Upper lobe of left lung (tissue), 6 donors: ENCODE data around the gene PCDHA2. TPM values are rescaled to one million over a fixed set of nuclear protein-coding genes. Genes with fewer than 3 reads are reported as not detected.

ENCODE experiments used
- ATAC-seq, 2 donors: fragments of 200-7000 bp; cut with Tn5 transposase; one replicate each; pipeline ENCODE4 v1.9.1; 2022; ENCODE audit warnings: mild to moderate bottlenecking in 2 of 2, moderate library complexity in 2 of 2; ENCODE audit not compliant: low FRiP score in 2 of 2
- DNase-seq, 2 donors: peaks; one replicate each; pipeline ENCODE4 v3.0.0-alpha.2; 2019 to 2020
- H3K27ac ChIP-seq, 4 donors: fragments of 200-600 bp; sonication (generic); one replicate each; pipeline ENCODE4 v1.5.1; 2016 to 2019
- H3K27me3 ChIP-seq, 4 donors: fragments of 200-600 bp; sonication (generic); one replicate each; pipeline ENCODE4 v1.5.1; 2017 to 2019
- H3K36me3 ChIP-seq, 4 donors: fragments of 200-600 bp; sonication (generic); one replicate each; pipeline ENCODE4 v1.5.1; 2016 to 2019
- H3K4me1 ChIP-seq, 4 donors: fragments of 200-600 bp; sonication (generic); one replicate each; pipeline ENCODE4 v1.5.1; 2018 to 2019
- H3K4me3 ChIP-seq, 4 donors: fragments of 200-600 bp; sonication (generic); one replicate each; pipeline ENCODE4 v1.5.1; 2017 to 2019; ENCODE audit warnings: mild to moderate bottlenecking in 2 of 4, moderate library complexity in 1 of 4
- H3K9me3 ChIP-seq, 4 donors: fragments of 200-600 bp; sonication (generic); one replicate each; pipeline ENCODE4 v1.5.1; 2018 to 2019
- EP300 ChIP-seq, 4 donors: sonication (generic); formaldehyde crosslinking; IDR thresholded peaks; one replicate each; pipeline ENCODE4 v1.5.1; 2017; ENCODE audit warnings: antibody characterized with exemption in 4 of 4, control low read depth in 2 of 4
- POLR2A ChIP-seq, 4 donors: fragments of 450-650 bp; IDR thresholded peaks; one replicate each; pipeline ENCODE4 v1.5.1; 2016 to 2017; ENCODE audit warnings: antibody characterized with exemption in 4 of 4, mild to moderate bottlenecking in 2 of 4
- POLR2AphosphoS5 ChIP-seq, 2 donors: sonication (generic); formaldehyde crosslinking; IDR thresholded peaks; one replicate each; pipeline ENCODE4 v1.5.1; 2017; ENCODE audit warnings: antibody characterized with exemption in 2 of 2
- WGBS, 2 donors: methylation state at CpG; one replicate each; pipeline ENCODE4 v1.1.5; 2017 to 2018; 5-methylcytosine and 5-hydroxymethylcytosine counted together
- total RNA-seq, 6 donors: library from RNA; depleted of rRNA in 4 of 6; stranded (reverse); fragments of >200 nt in 4 of 6; gene quantifications; one replicate each; pipeline versions ENCODE4 v1.1.0 to v1.2.1, GENCODE V29; 2016 to 2021
- TF ChIP-seq, protein P1 (sequence below), 6 experiments: fragments of 450-650 bp in 4 of 6; fragments of 200-600 bp in 2 of 6; sonication (generic) in 2 of 6; IDR thresholded peaks; one replicate each; pipeline ENCODE4 v1.5.1; 2016 to 2019; ENCODE audit warnings: antibody characterized with exemption in 6 of 6
- donor health status: DM: no; HTN: no; CAD: no; lungs with moderate emphysema.
- donor health status: DM: no; HTN: yes; CAD: no; lungs with severe emphysema.

Gene PCDHA2
- total RNA-seq, 6 donors from 2014 or later: 0.13 to 0.78 (median 0.30) TPM; not detected in 3

DNA sequence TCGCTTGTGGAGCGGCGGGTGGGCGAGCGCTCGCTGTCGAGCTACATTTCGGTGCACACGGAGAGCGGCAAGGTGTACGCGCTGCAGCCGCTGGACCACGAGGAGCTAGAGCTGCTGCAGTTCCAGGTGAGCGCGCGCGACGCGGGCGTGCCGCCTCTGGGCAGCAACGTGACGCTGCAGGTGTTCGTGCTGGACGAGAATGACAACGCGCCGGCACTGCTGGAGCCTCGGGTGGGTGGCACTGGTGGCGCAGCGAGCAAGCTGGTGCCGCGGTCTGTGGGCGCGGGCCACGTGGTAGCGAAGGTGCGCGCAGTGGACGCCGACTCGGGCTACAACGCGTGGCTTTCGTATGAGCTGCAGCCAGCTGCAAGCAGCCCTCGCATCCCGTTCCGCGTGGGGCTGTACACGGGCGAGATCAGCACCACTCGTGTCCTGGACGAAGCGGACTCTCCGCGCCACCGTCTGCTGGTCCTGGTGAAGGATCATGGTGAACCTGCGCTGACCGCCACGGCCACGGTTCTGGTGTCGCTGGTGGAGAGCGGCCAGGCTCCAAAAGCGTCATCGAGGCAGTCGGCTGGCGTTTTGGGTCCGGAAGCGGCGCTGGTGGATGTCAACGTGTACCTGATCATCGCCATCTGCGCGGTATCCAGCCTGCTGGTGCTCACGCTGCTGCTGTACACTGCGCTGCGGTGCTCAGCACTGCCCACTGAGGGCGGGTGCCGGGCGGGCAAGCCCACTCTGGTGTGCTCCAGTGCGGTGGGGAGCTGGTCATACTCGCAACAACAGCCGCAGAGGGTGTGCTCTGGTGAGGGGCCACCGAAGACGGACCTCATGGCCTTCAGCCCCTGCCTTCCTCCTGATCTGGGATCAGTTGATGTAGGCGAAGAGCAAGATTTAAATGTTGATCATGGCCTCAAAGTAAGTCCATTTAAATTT, 48.4 kb downstream of the PCDHA2 start:
- no peak overlapping the region for H3K27ac ChIP-seq
- TF ChIP-seq POLR2A (IDR thresholded peaks at IDR 0.05): no peak
- no peak for TF ChIP-seq EP300 (IDR thresholded peaks at IDR 0.05)
- TF ChIP-seq POLR2AphosphoS5 (IDR thresholded peaks at IDR 0.05): no peak
- TF ChIP-seq, protein P1, sequence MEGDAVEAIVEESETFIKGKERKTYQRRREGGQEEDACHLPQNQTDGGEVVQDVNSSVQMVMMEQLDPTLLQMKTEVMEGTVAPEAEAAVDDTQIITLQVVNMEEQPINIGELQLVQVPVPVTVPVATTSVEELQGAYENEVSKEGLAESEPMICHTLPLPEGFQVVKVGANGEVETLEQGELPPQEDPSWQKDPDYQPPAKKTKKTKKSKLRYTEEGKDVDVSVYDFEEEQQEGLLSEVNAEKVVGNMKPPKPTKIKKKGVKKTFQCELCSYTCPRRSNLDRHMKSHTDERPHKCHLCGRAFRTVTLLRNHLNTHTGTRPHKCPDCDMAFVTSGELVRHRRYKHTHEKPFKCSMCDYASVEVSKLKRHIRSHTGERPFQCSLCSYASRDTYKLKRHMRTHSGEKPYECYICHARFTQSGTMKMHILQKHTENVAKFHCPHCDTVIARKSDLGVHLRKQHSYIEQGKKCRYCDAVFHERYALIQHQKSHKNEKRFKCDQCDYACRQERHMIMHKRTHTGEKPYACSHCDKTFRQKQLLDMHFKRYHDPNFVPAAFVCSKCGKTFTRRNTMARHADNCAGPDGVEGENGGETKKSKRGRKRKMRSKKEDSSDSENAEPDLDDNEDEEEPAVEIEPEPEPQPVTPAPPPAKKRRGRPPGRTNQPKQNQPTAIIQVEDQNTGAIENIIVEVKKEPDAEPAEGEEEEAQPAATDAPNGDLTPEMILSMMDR (IDR thresholded peaks at IDR 0.05): no peak
- H3K36me3 ChIP-seq: no peaks in the 10 kb centered on the region
- no peak for ATAC-seq
- peak in 1 of 2 donors; percentile 79 for DNase-seq
- no peaks in the 10 kb centered on the region for H3K27me3 ChIP-seq
- peaks cover 0 to 31% (median 25%) of the 10 kb centered on the region in 4 donors for H3K9me3 ChIP-seq
- WGBS, 2 donors: 48 to 66% methylated on average over 11 to 75 of the region's 87 CpGs
- no peaks in the 10 kb centered on the region for H3K4me1 ChIP-seq
- no peak overlapping the region for H3K4me3 ChIP-seq

Other genes starting within 250 kb of the PCDHA2 start
- 10 to 100 TPM; 12.1 to 32.5 (median 21.0) TPM for gene EIF4EBP3, start 247.2 kb upstream of the PCDHA2 start, total RNA-seq
- gene SRA1, start 237.4 kb upstream of the PCDHA2 start, total RNA-seq: 10 to 100 TPM; 23.1 to 31.6 (median 29.6) TPM
- gene APBB3, start 230.3 kb upstream of the PCDHA2 start, total RNA-seq: 100 to 1,000 TPM in 1 of 6 donors, 10 to 100 TPM in 5; 14.1 to 127 (median 28.4) TPM
- 10 to 100 TPM; 30.4 to 92.3 (median 56.7) TPM for gene SLC35A4, start 230.0 kb upstream of the PCDHA2 start, total RNA-seq
- gene CD14, start 161.7 kb upstream of the PCDHA2 start, total RNA-seq: 100 to 1,000 TPM in 4 of 6 donors, 10 to 100 TPM in 2; 27.3 to 195 (median 102) TPM
- 10 to 100 TPM; 11.8 to 99.7 (median 31.3) TPM for gene TMCO6, start 155.4 kb upstream of the PCDHA2 start, total RNA-seq
- gene NDUFA2, start 147.2 kb upstream of the PCDHA2 start, total RNA-seq: 10 to 100 TPM; 26.2 to 59.6 (median 51.8) TPM
- gene IK, start 147.0 kb upstream of the PCDHA2 start, total RNA-seq: 100 to 1,000 TPM in 2 of 6 donors, 10 to 100 TPM in 4; 72.2 to 153 (median 83.5) TPM
- gene WDR55, start 129.9 kb upstream of the PCDHA2 start, total RNA-seq: 10 to 100 TPM; 23.2 to 44.0 (median 24.5) TPM
- gene DND1, start 121.3 kb upstream of the PCDHA2 start, total RNA-seq: 1 to 10 TPM in 5 of 6 donors, under 1 TPM in 1; 0.92 to 3.6 (median 1.6) TPM
- gene HARS1, start 103.5 kb upstream of the PCDHA2 start, total RNA-seq: 10 to 100 TPM; 40.7 to 57.6 (median 44.6) TPM
- 100 to 1,000 TPM in 1 of 6 donors, 10 to 100 TPM in 5; 19.7 to 136 (median 24.2) TPM for gene HARS2, start 103.4 kb upstream of the PCDHA2 start, total RNA-seq
- 10 to 100 TPM; 18.5 to 49.9 (median 35.0) TPM for gene ZMAT2, start 94.4 kb upstream of the PCDHA2 start, total RNA-seq
- under 1 TPM in 1 of 6 donors, not detected in 5; 0.13 TPM for gene PCDHA1, start 8.7 kb upstream of the PCDHA2 start, total RNA-seq
- gene PCDHA3, start 6.2 kb downstream of the PCDHA2 start, total RNA-seq: 1 to 10 TPM in 4 of 6 donors, under 1 TPM in 2; 0.61 to 1.6 (median 1.0) TPM
- 1 to 10 TPM; 1.4 to 4.2 (median 2.0) TPM for gene PCDHA4, start 12.2 kb downstream of the PCDHA2 start, total RNA-seq
- 1 to 10 TPM in 3 of 6 donors, under 1 TPM in 3; 0.15 to 1.4 (median 0.72) TPM for gene PCDHA5, start 26.8 kb downstream of the PCDHA2 start, total RNA-seq
- gene PCDHA6, start 33.1 kb downstream of the PCDHA2 start, total RNA-seq: 1 to 10 TPM in 2 of 6 donors, under 1 TPM in 4; 0.44 to 2.1 (median 0.63) TPM
- 1 to 10 TPM in 1 of 6 donors, under 1 TPM in 5; 0.46 to 3.1 (median 0.57) TPM for gene PCDHA7, start 39.4 kb downstream of the PCDHA2 start, total RNA-seq
- gene PCDHA8, start 46.3 kb downstream of the PCDHA2 start, total RNA-seq: 1 to 10 TPM in 2 of 6 donors, under 1 TPM in 4; 0.23 to 2.1 (median 0.55) TPM
- 1 to 10 TPM in 2 of 6 donors, under 1 TPM in 4; 0.11 to 1.2 (median 0.28) TPM for gene PCDHA9, start 53.5 kb downstream of the PCDHA2 start, total RNA-seq
- 1 to 10 TPM in 5 of 6 donors, under 1 TPM in 1; 0.30 to 7.6 (median 2.2) TPM for gene PCDHA10, start 61.0 kb downstream of the PCDHA2 start, total RNA-seq
- gene PCDHA11, start 74.1 kb downstream of the PCDHA2 start, total RNA-seq: 1 to 10 TPM in 4 of 6 donors, under 1 TPM in 2; 0.61 to 5.2 (median 1.9) TPM
- 10 to 100 TPM in 2 of 6 donors, 1 to 10 TPM in 4; 3.3 to 12.1 (median 7.3) TPM for gene PCDHA12, start 80.5 kb downstream of the PCDHA2 start, total RNA-seq
- 1 to 10 TPM in 4 of 6 donors, under 1 TPM in 2; 0.44 to 5.2 (median 1.2) TPM for gene PCDHA13, start 87.3 kb downstream of the PCDHA2 start, total RNA-seq
- 1 to 10 TPM; 3.9 to 7.6 (median 5.9) TPM for gene PCDHAC1, start 131.4 kb downstream of the PCDHA2 start, total RNA-seq
- 10 to 100 TPM in 4 of 6 donors, 1 to 10 TPM in 2; 5.4 to 23.0 (median 10.6) TPM for gene PCDHAC2, start 171.6 kb downstream of the PCDHA2 start, total RNA-seq